Liver (tissue), 9 donors: ENCODE data around the gene IQCM. TPM values are rescaled to one million over a fixed set of nuclear protein-coding genes. Genes with fewer than 3 reads are reported as not detected.

Source experiments
- DNase-seq: peaks from one replicate; pipeline ENCODE4 v3.0.0-alpha.2; 2017; ENCODE audit warnings: low spot score
- H3K27ac ChIP-seq, 2 donors: one replicate each; pipeline ENCODE4 v1.7.0; 2013; ENCODE audit warnings: inconsistent platforms in 2 of 2, low read length in 2 of 2, control low read depth in 1 of 2, low read depth in 1 of 2, mild to moderate bottlenecking in 1 of 2
- H3K27me3 ChIP-seq, 4 donors: one replicate each; pipeline versions ENCODE4 v1.6.1 to v1.7.0; 2013; ENCODE audit warnings: low read length in 3 of 4, inconsistent platforms in 1 of 4, mild to moderate bottlenecking in 1 of 4, moderate library complexity in 1 of 4; ENCODE audit not compliant: control insufficient read depth in 4 of 4, insufficient read depth in 4 of 4
- H3K36me3 ChIP-seq, 4 donors: one replicate each; pipeline versions ENCODE4 v1.6.1 to v1.7.0; 2013; ENCODE audit warnings: low read length in 3 of 4, mild to moderate bottlenecking in 3 of 4, low read depth in 1 of 4, moderate library complexity in 1 of 4; ENCODE audit not compliant: control insufficient read depth in 4 of 4, insufficient read depth in 3 of 4
- H3K4me1 ChIP-seq, 4 donors: one replicate each; pipeline versions ENCODE4 v1.6.1 to v1.7.0; 2013; ENCODE audit warnings: low read length in 3 of 4, mild to moderate bottlenecking in 3 of 4, moderate library complexity in 1 of 4; ENCODE audit not compliant: control insufficient read depth in 4 of 4, insufficient read depth in 4 of 4
- H3K4me3 ChIP-seq, 3 donors: one replicate each; pipeline versions ENCODE4 v1.6.1 to v1.7.0; 2013; ENCODE audit warnings: low read length in 3 of 3, control low read depth in 1 of 3, low read depth in 1 of 3, mild to moderate bottlenecking in 1 of 3
- H3K9ac ChIP-seq, 2 donors: one replicate each; pipeline ENCODE4 v1.7.0; 2013; ENCODE audit warnings: low read length in 2 of 2, mild to moderate bottlenecking in 2 of 2, moderate library complexity in 2 of 2, control low read depth in 1 of 2, low read depth in 1 of 2
- H3K9me3 ChIP-seq, 4 donors: one replicate each; pipeline versions ENCODE4 v1.6.1 to v1.7.0; 2013; ENCODE audit warnings: low read length in 3 of 4; ENCODE audit not compliant: control insufficient read depth in 4 of 4
- ATF3 ChIP-seq: IDR thresholded peaks from 2 replicates; pipeline ENCODE4 v1.6.1; 2016; ENCODE audit warnings: antibody characterized with exemption
- EGR1 ChIP-seq, 2 donors: IDR thresholded peaks; 2 replicates each; pipeline ENCODE4 v1.6.1; 2016 to 2018; ENCODE audit warnings: antibody characterized with exemption in 2 of 2, low read depth in 2 of 2
- FOXA1 ChIP-seq: IDR thresholded peaks from 2 replicates; pipeline ENCODE4 v1.6.1; 2016; ENCODE audit warnings: antibody characterized with exemption
- FOXA2 ChIP-seq: IDR thresholded peaks from 2 replicates; pipeline ENCODE4 v1.6.1; 2016; ENCODE audit warnings: antibody characterized with exemption
- GABPA ChIP-seq, 2 donors: IDR thresholded peaks in 1 of 2; conservative IDR thresholded peaks in 1 of 2; 2 replicates each; pipeline ENCODE4 v1.6.1; 2016; ENCODE audit warnings: antibody characterized with exemption in 2 of 2, mild to moderate bottlenecking in 1 of 2, moderate library complexity in 1 of 2
- HNF4A ChIP-seq, 2 donors: conservative IDR thresholded peaks; 2 replicates each; pipeline ENCODE4 v1.6.1; 2016; ENCODE audit warnings: antibody characterized with exemption in 2 of 2, mild to moderate bottlenecking in 2 of 2
- HNF4G ChIP-seq: IDR thresholded peaks from 2 replicates; pipeline ENCODE4 v1.6.1; 2016; ENCODE audit warnings: antibody characterized with exemption
- JUND ChIP-seq, 2 donors: IDR thresholded peaks; 2 replicates each; pipeline ENCODE4 v1.6.1; 2016; ENCODE audit warnings: antibody characterized with exemption in 2 of 2
- MAX ChIP-seq: IDR thresholded peaks from 2 replicates; pipeline ENCODE4 v1.6.1; 2016; ENCODE audit warnings: antibody characterized with exemption
- RAD21 ChIP-seq, 2 donors: IDR thresholded peaks; 2 replicates each; pipeline ENCODE4 v1.6.1; 2016; ENCODE audit warnings: antibody characterized with exemption in 2 of 2, mild to moderate bottlenecking in 2 of 2
- REST ChIP-seq: IDR thresholded peaks from 2 replicates; pipeline ENCODE4 v1.6.1; 2016; ENCODE audit warnings: antibody characterized with exemption, mild to moderate bottlenecking
- RXRA ChIP-seq, 2 donors: IDR thresholded peaks; 2 replicates each; pipeline ENCODE4 v1.6.1; 2017 to 2018; ENCODE audit warnings: antibody characterized with exemption in 2 of 2, mild to moderate bottlenecking in 1 of 2
- SP1 ChIP-seq: IDR thresholded peaks from 2 replicates; pipeline ENCODE4 v1.6.1; 2018; ENCODE audit warnings: antibody characterized with exemption, mild to moderate bottlenecking
- TAF1 ChIP-seq: conservative IDR thresholded peaks from 2 replicates; pipeline ENCODE4 v1.6.1; 2016; ENCODE audit warnings: antibody characterized with exemption, mild to moderate bottlenecking
- YY1 ChIP-seq: IDR thresholded peaks from 2 replicates; pipeline ENCODE4 v1.6.1; 2016; ENCODE audit warnings: antibody characterized with exemption, mild to moderate bottlenecking
- ZBTB33 ChIP-seq: IDR thresholded peaks from 2 replicates; pipeline ENCODE4 v1.6.1; 2016; ENCODE audit warnings: antibody characterized with exemption
- WGBS: extraction: QIAGEN DNeasy Blood & Tissue Kit; methylation state at CpG from one replicate; pipeline ENCODE4 v1.1.7; 2013; 5-methylcytosine and 5-hydroxymethylcytosine counted together
- polyA plus RNA-seq, 2 donors: library from polyadenylated mRNA; stranded (reverse) in 1 of 2; unstranded in 1 of 2; fragments of 200-250 nt in 1 of 2; fragments of >200 nt in 1 of 2; fragmentation: Nextera tagmentation in 1 of 2; extraction: Ambion mirVana in 1 of 2; gene quantifications; one replicate each; pipeline versions ENCODE4 v1.2.1 to v1.2.3, GENCODE V29; 2013 to 2015
- total RNA-seq, 2 donors: library from RNA; depleted of rRNA; stranded (reverse); fragments of >200 nt; gene quantifications; one replicate each; pipeline ENCODE4 v1.2.3, GENCODE V29; 2014
- donor health status: healthy.
- donor health status: healthy.
- donor health status: healthy.
- donor health status: healthy.
- donor health status: healthy.

Gene IQCM
- total and polyA plus RNA-seq, 4 donors, result 0.08 TPM; not detected in 3

GRCh38 chr4:149465955-149466354, 349.7 kb downstream of the IQCM start:
- DNase-seq, result no peak
- H3K27me3 ChIP-seq, result no peaks in the 10 kb centered on the region
- no peaks in the 10 kb centered on the region for H3K4me1 ChIP-seq
- H3K27ac ChIP-seq, result no peak overlapping the region
- WGBS, result 84% methylated on average over 1 of the region's 1 CpG
- H3K9ac ChIP-seq, result no peak overlapping the region
- H3K4me3 ChIP-seq, result no peak overlapping the region
- no peaks in the 10 kb centered on the region for H3K36me3 ChIP-seq
- TF ChIP-seq ATF3 (no peak), FOXA1 (no peak), TAF1 (no peak), EGR1 (IDR thresholded peaks at IDR 0.05; ENCODE audit: low read depth in 2 of 2) (no peak), SP1 (no peak), YY1 (no peak), JUND (IDR thresholded peaks at IDR 0.05) (no peak), REST (no peak), RAD21 (IDR thresholded peaks at IDR 0.05) (no peak), GABPA (IDR thresholded peaks at IDR 0.05 in 1 of 2, conservative IDR thresholded peaks at IDR 0.05 in 1 of 2) (no peak), ZBTB33 (no peak)
- no peaks in the 10 kb centered on the region for H3K9me3 ChIP-seq

GRCh38 chr4:149443537-149443936, 372.1 kb downstream of the IQCM start:
- 94% methylated on average over 2 of the region's 2 CpGs for WGBS
- no peaks in the 10 kb centered on the region for H3K4me1 ChIP-seq
- no peak for TF ChIP-seq EGR1 (IDR thresholded peaks at IDR 0.05; ENCODE audit: low read depth in 2 of 2)
- no peak for TF ChIP-seq FOXA2
- TF ChIP-seq JUND (IDR thresholded peaks at IDR 0.05), result no peak
- TF ChIP-seq MAX, result no peak

GRCh38 chr4:149441338-149441737, 374.3 kb downstream of the IQCM start:
- H3K4me3 ChIP-seq, result no peak overlapping the region
- no peaks in the 10 kb centered on the region for H3K4me1 ChIP-seq
- no peaks in the 10 kb centered on the region for H3K36me3 ChIP-seq
- no peak for DNase-seq
- no peak overlapping the region for H3K27ac ChIP-seq
- no peaks in the 10 kb centered on the region for H3K27me3 ChIP-seq
- no peak overlapping the region for H3K9ac ChIP-seq
- 80% methylated on average over 1 of the region's 1 CpG for WGBS
- no peaks in the 10 kb centered on the region for H3K9me3 ChIP-seq
- TF ChIP-seq ATF3, result no peak
- no peak for TF ChIP-seq HNF4A (conservative IDR thresholded peaks at IDR 0.05)
- TF ChIP-seq RXRA (IDR thresholded peaks at IDR 0.05), result no peak
- no peak for TF ChIP-seq HNF4G
- no peak for TF ChIP-seq EGR1 (IDR thresholded peaks at IDR 0.05; ENCODE audit: low read depth in 2 of 2)
- no peak for TF ChIP-seq GABPA (IDR thresholded peaks at IDR 0.05 in 1 of 2, conservative IDR thresholded peaks at IDR 0.05 in 1 of 2)
- no peak for TF ChIP-seq REST
- TF ChIP-seq FOXA1, result no peak
- no peak for TF ChIP-seq JUND (IDR thresholded peaks at IDR 0.05)

More at GRCh38 chr4:149443537-149443936, 372.1 kb downstream of the IQCM start:
- H3K36me3 ChIP-seq, result no peaks in the 10 kb centered on the region
- no peak for DNase-seq
- H3K27ac ChIP-seq, result no peak overlapping the region
- H3K9me3 ChIP-seq, result no peaks in the 10 kb centered on the region
- no peak overlapping the region for H3K9ac ChIP-seq
- no peaks in the 10 kb centered on the region for H3K27me3 ChIP-seq
- H3K4me3 ChIP-seq, result no peak overlapping the region
